ENCODE results near the gene PBOV1. TPM values are rescaled to one million over a fixed set of nuclear protein-coding genes. Genes with fewer than 3 reads are reported as not detected.
"Not testable (repeated sequence)": the region's sequence is repeated elsewhere in the genome, so short reads cannot be mapped to it uniquely, and the experiment has no call there.

PBOV1 gene
- total RNA-seq, 1 experiment from 2014 or later, result not detected

DNA sequence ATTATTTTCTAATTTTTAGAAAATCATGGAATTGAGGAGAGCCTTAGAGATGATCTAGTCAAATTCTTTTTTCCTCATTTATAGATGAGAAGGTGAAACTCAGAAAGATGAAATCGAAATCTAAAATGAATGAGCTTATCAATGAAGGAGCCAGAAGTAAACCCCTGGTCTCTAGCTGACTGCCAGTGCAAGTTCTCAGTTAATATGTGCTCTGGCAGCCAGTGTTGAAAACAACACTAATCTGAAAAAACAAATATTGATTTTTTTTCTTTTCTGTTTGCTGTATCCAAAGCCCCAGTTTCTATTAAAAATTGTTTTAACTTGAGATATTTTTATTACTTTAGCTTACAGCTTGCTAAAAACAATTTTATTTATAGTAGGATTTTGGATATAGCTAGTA is 21.5 kb upstream of the PBOV1 start:
- DNase-seq (ENCODE audit: extremely low read depth, low read depth), result no peak

GRCh38 chr6:138238368-138238767 is 20.1 kb upstream of the PBOV1 start:
- no peak for DNase-seq (ENCODE audit: extremely low read depth, low read depth)

DNA sequence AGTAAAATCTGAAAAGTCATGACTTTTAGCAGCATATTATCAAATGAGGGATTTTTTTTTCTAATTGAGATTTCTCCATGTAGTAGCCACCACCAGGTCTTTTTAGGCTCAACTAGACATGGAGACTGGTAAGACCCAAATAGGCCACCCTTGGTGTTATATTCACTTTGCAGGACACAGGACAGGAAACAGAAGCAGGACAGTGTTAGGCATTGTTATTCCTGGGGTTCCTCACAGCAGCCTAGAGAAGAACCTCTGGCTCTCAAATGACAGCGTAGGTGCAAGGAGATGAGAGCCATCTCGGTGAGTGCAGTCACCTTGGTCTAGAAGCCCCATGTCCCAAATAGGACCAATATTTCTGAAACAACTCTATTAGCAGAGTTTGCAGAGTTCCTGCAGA is 19.2 kb upstream of the PBOV1 start:
- no peak for DNase-seq (ENCODE audit: extremely low read depth, low read depth)

- no peak for DNase-seq (ENCODE audit: extremely low read depth, low read depth)
Measured at GRCh38 chr6:138235693-138236092, 17.4 kb upstream of the PBOV1 start.

DNA sequence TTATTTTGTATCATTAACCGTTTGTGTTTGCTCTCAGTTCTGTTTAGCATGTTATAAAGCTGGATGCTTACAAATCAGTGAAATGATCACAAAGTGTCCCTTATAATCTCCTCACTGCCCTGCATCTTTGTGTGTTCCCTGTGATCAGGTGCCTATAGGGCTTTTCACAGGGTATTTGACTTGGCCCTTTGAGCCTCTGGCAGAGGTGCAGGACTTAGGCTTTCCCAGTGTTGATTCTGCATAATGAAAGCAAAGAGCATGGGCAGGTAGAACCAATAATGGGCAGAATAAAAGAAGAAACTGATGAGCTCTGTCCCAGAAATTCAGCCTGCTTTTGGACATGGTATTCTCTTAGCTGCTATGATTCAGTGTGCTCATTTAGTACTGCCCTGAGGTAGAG is 16.9 kb upstream of the PBOV1 start:
- no peak for DNase-seq (ENCODE audit: extremely low read depth, low read depth)

DNA sequence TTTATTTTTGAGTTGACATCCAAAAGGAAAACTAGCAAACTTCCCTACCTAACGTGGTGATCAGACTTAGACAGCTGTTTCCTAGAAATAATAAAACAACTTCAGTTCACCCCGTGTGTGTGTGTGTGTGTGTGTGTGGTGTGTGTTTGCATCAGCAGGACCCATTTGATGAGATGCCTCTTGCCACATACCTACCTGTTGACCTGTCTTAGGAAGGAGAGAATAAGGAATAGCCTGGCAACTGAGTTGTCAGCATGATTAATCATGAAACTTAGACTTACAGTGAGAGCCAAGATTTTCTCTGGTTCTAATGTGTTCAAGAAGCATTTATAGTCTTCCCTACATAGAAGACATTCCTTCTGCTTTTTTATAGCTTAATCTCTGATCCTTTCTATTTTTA is 16.1 kb upstream of the PBOV1 start:
- DNase-seq (ENCODE audit: extremely low read depth, low read depth), result no peak

DNA sequence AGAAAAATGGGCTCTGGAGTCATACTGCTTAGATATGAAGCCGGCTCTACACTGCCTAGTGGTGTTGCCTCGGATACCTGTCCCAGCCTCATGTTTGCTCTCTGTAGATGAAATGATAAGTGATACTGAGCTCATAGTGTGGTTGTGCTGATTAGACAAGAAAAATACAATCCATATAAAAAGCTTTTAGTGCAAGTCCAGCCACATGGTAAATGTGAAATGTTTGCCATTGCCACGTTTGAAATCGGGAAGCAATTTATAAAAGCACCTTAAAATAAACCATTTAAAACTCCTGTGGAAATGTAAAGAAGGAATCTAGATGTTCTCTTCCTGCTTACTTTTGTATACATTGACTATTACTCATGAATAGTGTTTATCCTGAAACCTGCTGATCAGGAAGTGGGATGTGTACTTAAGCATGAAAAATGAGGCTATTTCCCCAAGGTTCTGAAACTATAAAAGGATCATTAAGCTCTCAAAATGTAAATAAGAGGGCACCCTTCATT is 13.1 kb upstream of the PBOV1 start:
- DNase-seq (ENCODE audit: extremely low read depth, low read depth), result no peak

DNA sequence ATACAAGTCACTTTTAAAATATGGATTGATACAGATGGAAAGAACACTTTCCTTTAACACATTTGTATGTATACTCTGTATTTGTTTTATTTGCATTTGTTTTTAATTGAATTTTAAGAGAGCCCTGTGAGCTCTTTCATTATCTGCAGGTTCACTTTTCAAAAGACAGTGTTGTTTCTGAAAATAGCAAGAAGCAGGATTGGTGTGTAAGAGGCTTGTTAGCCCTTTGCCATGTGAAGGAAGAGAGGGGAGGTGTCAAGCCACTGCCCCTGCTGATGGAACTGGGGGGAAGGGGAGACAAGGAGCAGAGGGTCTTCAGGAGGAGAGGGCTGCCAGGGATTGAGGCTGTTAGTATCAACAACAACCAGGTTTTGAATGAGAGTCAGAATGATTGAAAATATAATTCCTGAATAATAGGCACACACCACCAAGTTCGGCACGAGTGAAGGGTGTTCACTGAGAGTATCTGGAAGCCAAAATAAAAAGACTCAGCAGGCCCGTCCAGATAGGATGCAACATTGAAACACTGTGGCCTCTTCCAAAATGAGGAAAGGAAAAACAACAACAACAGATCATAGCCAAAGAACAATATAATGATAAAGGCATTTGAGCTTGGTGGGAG is 12.6 kb upstream of the PBOV1 start:
- DNase-seq (ENCODE audit: extremely low read depth, low read depth), result no peak

DNA sequence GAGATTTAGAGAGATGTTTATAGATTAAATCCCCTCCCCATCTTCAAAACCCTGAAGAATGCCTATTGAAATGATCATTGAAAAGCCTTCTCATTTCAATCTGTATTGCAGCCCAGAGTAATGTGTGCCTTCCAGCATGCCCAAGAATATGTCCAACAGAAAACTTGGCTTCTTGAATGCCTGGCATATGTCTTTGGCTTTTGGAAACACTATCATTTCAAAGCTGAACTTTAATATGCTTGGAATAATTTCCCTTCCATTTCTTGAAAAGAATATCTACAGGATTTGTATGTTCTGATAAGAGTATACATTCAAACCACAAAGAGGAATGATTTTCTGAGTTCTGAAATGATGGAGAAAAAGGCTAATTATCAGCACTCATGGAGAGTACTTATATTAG is 11.9 kb upstream of the PBOV1 start:
- no peak for DNase-seq (ENCODE audit: extremely low read depth, low read depth)

- DNase-seq (ENCODE audit: extremely low read depth, low read depth), result no peak
Measured at GRCh38 chr6:138229663-138230179, 11.4 kb upstream of the PBOV1 start.

- no peak for DNase-seq (ENCODE audit: extremely low read depth, low read depth)
Measured at GRCh38 chr6:138229072-138229471, 10.8 kb upstream of the PBOV1 start.

DNA sequence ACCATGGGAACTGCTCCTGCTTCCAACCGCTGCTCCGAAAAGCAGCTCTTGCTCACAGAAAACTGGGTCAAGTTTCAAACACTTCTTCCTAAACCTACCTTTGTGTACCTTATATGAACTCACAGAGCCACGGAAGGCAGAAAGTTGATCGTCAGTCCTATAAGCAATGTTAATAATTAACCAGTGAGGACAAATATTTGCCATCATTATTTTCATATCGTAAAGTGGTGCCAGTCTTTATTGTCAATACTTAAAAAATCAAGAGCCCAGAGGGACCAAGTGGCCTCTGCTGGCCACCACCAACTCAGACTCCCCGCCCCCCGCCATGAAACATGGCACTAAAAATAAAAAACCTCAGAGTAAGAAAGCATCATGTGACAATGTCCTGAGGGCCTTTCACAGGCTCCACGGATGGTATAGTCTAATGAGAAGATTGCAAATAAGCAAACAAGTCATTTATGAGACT is 9.1 kb upstream of the PBOV1 start:
- DNase-seq (ENCODE audit: extremely low read depth, low read depth), result no peak

GRCh38 chr6:138226700-138227315 is 8.5 kb upstream of the PBOV1 start:
- DNase-seq (ENCODE audit: extremely low read depth, low read depth), result no peak

DNA sequence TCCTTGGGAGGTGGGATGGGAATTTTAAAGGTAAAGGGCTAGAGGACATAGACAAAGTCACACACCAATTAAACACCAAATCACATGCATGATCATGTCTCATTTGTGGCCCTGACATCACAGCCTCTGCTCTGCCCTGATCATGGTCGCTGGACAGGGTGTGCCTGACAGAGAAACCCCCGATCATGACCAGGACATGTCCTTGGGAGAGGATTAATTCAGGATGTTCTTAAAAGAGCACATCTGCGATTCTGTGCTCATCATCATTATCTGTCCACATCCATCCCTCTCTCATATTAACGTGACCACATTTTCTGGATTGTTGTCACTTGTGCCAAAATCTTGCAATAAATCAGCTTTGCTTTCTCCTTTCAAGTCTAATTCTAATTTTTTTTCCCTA is 7.7 kb upstream of the PBOV1 start:
- no peak for DNase-seq (ENCODE audit: extremely low read depth, low read depth)

GRCh38 chr6:138222901-138223546 is 4.7 kb upstream of the PBOV1 start:
- DNase-seq (ENCODE audit: extremely low read depth, low read depth), result no peak

DNA sequence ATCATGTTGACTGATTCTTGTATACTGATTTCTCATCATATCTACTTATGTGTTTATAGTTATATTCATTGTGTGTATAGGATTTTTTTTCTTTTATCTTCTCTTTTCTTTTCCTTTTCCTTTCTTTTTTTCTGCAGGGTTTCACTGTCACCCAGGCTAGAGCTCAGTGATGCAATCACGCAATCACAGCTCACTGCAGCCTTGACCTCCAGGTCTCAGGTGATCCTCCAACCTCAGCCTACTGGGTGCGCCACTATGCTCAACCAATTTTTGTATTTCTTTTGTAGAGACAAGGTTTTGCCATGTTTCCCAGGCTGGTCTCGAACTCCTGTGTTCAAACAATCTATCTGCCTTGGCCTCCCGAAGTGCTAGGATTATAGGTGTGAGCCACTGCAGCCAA is 1.6 kb upstream of the PBOV1 start:
- no peak for DNase-seq (ENCODE audit: extremely low read depth, low read depth)

DNA sequence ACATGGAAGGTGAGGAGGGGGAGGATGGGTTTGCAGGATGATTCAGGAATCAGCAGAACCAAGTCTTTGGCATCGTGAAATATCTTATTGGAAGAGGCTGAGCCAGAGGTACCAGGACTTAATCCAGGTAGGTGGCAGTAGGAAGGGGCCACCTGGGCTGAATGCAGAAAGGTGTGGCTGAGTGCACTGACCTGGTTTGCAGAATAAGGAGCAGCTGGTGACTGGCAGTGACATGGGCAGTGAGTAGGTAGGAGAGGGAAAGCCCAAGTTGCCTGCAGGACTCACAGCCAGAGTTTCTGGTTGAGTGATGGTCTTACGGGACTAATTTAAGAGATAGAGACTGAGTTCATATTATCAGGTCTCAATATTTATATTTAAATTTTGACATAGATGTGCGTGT is 1.1 kb upstream of the PBOV1 start:
- no peak for DNase-seq (ENCODE audit: extremely low read depth, low read depth)

- DNase-seq (ENCODE audit: extremely low read depth, low read depth), result no peak
Measured at GRCh38 chr6:138215093-138215782, 3.1 kb downstream of the PBOV1 start.

GRCh38 chr6:138212530-138212929 is 5.8 kb downstream of the PBOV1 start:
- not testable (repeated sequence) for DNase-seq (ENCODE audit: extremely low read depth, low read depth)

DNA sequence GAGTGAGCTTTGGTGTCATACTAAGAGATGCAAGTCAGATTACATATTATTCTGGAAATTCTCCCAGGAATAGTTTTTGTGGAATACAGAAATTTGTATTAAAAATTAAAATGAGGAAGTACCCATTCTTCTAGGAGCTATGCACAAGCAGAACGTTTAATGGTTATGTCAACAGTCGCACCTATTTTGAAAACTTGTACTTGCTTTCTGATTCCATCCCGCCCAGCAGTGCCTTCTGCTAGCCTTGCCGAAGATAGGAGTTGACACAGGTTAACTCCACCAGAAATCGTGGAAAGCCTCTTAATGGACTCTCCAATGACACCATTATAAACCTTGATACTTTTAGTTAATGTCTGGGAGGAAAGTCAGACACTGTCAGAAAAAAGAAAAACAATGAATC is 6.7 kb downstream of the PBOV1 start:
- DNase-seq (ENCODE audit: extremely low read depth, low read depth), result no peak

- DNase-seq (ENCODE audit: extremely low read depth, low read depth), result no peak
Measured at GRCh38 chr6:138211048-138211581, 7.2 kb downstream of the PBOV1 start.
